Measurements from ENCODE around the gene MCUB.

The MCUB gene

DNA sequence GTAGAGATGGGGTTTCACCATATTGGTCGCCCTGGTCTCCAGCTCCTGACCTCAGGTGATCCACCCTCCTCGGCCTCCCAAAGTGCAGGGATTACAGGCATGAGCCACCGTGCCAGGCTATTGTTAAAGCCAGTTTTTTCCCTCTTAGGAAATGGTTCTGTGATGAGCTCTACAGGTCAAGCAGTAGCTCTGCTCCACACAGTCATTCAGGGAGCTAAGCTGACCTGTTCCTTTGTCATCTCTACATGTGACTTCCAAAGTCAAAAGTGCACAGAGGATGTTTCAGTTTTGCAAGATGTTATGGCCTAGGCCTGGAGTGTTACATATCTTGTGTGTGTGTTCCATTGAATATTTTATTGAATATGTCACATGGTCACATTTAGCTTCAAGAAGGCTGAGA, 11.4 kb downstream of the MCUB start:
- TF ChIP-seq GATA2 (IDR thresholded peaks at IDR 0.05; ENCODE audit: low read depth, low read length) (no peak), GATA3 (IDR thresholded peaks at IDR 0.05; ENCODE audit: low read depth, low read length) (no peak)

DNA sequence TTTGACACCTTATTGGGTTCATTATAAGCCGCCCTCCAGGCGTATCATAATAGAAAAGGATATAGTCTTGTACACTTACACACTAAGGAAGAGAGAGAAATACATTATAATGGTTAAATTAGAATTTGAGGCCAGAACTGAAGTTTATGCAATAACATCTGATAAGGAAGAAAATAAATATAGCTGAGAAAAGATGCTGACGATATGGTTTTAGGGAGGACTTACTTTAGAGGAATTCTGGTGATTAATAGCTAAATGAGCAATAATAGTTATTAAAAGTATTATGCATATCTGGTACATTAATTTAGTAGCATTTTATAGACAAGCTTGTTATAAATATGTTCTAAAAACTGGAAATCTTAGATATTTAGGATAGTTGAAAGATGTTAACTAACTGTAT, 12.1 kb downstream of the MCUB start:
- no peak for TF ChIP-seq GATA2 (IDR thresholded peaks at IDR 0.05; ENCODE audit: low read depth, low read length)
- no peak for TF ChIP-seq GATA3 (IDR thresholded peaks at IDR 0.05; ENCODE audit: low read depth, low read length)

DNA sequence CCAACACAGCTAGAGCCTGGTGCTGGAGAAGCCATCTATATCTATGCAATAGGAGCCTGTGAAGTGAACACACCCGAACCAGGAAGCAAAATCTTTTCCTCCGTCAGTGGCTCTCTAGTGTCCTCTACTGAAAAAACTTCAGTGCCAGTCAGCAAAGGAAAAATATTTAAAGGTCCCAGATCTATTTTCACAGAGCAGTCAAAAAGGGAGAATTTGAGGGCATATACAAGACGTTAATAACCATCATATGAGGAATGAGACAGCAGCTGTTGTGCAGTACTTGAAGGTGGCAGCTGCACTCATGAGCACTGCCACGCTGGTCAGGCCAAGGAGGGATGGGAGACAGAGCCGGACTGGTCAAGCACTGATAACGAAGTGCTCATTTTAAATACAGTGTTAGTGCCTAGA, 14.4 kb downstream of the MCUB start:
- TF ChIP-seq GATA2 (IDR thresholded peaks at IDR 0.05; ENCODE audit: low read depth, low read length) (no peak), GATA3 (IDR thresholded peaks at IDR 0.05; ENCODE audit: low read depth, low read length) (no peak)

DNA sequence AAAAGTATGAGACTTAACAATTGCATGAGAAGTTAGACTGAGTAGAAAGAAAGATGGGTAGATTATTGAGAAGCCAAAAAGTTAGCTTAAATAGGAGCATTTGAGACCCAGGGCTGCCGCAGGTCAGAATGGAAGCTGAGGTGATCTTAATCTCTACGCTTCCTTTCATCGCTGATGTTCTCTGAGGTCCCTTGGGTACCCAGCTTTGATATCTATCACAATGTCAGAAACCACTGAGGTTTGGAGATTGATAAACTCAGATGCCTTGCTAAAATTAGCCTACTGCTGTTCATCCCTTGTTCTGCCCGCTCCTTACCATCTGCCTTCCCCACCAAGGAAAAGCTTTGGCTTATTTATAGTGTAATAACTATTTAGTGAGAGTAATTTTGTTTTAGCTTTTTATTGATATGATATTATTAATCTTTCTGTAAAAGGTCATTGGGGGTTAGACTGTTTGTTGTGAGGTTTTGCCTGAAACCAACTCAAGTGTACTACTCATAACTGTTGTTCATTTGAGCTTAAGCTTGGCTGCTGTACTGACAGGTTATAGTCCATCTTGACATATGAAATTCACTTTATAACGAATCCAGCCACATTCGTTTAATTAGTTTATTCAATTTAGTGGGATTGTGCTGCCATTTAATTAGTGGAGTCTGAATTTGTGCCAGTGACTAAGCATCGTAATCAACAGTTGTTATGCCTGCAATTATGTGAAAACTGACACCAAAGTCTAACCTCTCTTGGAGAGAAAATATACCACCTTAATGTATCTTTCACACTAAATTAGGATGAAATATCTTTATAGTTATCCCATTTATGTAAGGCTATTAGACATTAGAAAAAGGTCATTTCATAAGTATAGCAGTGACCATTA, 15.1 kb downstream of the MCUB start:
- TF ChIP-seq GATA2 (IDR thresholded peaks at IDR 0.05; ENCODE audit: low read depth, low read length) (no peak), GATA3 (IDR thresholded peaks at IDR 0.05; ENCODE audit: low read depth, low read length) (no peak)

DNA sequence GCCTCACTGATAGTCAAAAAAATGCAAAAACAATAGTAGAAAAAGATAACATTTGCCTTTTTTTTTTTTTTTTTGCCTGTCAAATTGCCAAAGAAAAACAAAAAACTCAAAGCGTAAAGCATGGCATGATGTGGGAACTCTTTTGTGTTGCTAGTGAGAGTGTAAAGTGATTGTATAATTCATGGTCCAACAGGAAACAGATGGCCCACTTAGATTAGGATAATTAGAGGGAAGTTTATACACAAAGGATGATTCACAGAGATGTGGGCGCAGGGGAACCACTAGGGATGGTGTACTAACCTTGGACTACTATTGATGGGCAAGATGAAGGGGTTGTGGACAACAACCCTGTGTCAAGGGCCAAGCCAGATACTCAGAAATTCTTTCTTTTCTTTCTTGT, 16.4 kb downstream of the MCUB start:
- TF ChIP-seq GATA3 (IDR thresholded peaks at IDR 0.05; ENCODE audit: low read depth, low read length) (no peak), GATA2 (IDR thresholded peaks at IDR 0.05; ENCODE audit: low read depth, low read length) (no peak)

DNA sequence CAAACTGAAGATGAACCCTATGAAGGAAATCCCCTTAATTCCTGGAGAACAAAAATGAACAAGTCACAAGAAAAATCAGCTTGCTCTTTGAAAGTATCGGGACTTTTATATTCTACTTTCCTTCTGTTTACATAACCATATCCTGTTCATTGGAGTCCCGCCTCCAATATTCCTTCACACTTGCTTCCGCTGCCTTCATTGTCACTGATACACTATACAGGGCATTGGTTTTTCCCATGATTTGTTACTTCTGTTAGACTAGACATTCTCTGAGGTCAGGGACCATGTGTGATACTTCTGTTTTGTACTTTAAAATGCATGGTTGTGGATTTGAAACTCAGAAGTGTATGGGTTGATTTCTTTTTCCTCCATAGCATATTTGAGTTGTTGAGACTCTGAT, 18.8 kb downstream of the MCUB start:
- TF ChIP-seq GATA3 (IDR thresholded peaks at IDR 0.05; ENCODE audit: low read depth, low read length) = no peak
- TF ChIP-seq GATA2 (IDR thresholded peaks at IDR 0.05; ENCODE audit: low read depth, low read length) = no peak

DNA sequence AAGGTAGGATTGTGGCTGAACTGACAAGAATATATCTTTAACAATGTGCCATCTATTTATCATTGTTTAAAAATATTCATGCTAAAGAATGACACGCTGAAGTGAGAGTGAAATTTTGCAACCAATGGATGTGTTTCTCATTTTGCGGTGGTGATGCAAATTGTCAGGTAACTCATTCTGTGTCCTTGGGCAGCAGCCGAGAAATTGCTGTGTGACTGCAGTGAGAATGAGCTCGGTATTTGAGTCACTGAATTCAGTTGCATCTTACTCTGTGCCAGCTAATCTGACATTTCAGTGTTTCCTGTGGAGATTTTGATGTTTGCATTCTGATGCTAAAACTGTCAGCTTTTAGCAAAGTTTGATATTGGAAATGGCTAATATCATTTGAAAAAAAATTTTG, 28.1 kb downstream of the MCUB start:
- TF ChIP-seq GATA2 (IDR thresholded peaks at IDR 0.05; ENCODE audit: low read depth, low read length) (no peak), GATA3 (IDR thresholded peaks at IDR 0.05; ENCODE audit: low read depth, low read length) (no peak)

DNA sequence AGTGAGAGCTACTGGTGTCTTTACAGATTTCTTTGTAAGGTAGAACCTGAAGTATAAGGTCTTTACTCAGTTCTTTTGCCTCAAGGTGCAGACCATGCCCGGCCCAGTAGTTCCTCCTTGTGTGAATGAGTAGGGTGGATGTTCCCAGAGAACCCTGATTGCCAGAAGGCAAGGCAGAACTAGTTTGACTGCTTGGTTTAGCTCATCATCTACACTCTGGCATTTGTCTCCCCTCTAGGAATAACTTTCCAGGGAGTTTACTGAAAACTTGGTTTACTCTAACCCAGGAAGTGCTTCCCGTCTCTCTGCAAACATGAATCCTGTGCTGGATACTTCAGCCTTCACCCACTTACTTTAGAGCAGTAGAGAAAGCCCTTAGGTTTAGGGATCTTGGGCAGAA, 29.1 kb downstream of the MCUB start:
- TF ChIP-seq GATA3 (IDR thresholded peaks at IDR 0.05; ENCODE audit: low read depth, low read length) = no peak
- TF ChIP-seq GATA2 (IDR thresholded peaks at IDR 0.05; ENCODE audit: low read depth, low read length) = no peak

DNA sequence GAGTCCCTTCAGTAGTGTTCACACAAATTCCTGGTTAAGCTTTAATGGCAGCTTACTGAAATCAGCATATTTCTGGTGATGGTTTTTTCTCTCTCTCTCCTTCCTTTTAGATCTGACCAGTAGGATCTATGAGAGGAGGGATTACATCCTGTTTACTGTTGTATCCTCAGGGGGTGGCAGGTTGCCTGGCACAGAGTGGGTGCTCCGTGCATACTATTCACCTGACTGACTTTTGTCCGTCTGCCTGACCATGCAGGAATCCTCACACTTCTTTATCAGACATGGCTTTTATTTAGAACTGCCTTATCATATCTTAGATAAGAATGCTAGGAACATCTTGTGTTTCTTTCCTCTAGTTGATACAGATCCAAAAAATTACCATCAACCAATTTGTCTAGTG, 29.6 kb downstream of the MCUB start:
- TF ChIP-seq GATA2 (IDR thresholded peaks at IDR 0.05; ENCODE audit: low read depth, low read length) (no peak), GATA3 (IDR thresholded peaks at IDR 0.05; ENCODE audit: low read depth, low read length) (no peak)

DNA sequence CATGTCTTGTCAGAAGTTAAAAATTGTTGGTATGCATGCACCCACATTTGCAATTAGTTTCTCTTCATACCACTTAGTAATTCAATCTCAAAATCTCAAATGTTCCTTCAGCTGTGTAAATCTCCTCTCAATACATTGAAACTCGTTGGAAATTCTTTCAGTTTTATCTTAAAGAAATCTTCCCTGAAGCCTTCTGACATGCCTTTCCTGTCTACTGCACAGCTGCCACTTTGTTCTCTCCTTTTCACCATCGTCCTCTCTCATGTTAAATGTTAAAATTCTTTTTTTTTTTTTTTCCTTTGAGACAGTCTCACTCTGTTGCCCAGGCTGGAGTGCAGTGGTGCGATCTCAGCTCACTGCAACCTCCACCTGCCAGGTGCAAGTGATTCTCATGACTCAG, 30.9 kb downstream of the MCUB start:
- no peak for TF ChIP-seq GATA2 (IDR thresholded peaks at IDR 0.05; ENCODE audit: low read depth, low read length)
- no peak for TF ChIP-seq GATA3 (IDR thresholded peaks at IDR 0.05; ENCODE audit: low read depth, low read length)

DNA sequence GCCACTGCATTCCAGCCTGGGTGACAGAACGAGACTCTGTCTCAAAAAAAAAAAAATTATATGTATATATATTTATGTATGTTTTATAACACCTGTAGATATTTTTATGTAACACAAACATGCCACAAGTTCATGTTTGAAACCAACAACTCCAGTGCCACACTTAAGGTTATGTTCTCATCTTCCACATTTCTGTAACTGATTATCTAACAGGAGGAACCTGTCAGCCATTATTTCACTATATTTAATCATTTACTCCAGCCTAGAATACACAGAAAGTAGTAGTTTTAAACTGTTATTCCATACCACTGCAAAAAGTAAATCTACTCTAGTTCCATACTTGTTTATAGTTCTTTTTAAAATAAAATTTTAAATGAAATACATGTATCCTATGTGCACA, 32.3 kb downstream of the MCUB start:
- TF ChIP-seq GATA3 (IDR thresholded peaks at IDR 0.05; ENCODE audit: low read depth, low read length) (no peak), GATA2 (IDR thresholded peaks at IDR 0.05; ENCODE audit: low read depth, low read length) (no peak)

DNA sequence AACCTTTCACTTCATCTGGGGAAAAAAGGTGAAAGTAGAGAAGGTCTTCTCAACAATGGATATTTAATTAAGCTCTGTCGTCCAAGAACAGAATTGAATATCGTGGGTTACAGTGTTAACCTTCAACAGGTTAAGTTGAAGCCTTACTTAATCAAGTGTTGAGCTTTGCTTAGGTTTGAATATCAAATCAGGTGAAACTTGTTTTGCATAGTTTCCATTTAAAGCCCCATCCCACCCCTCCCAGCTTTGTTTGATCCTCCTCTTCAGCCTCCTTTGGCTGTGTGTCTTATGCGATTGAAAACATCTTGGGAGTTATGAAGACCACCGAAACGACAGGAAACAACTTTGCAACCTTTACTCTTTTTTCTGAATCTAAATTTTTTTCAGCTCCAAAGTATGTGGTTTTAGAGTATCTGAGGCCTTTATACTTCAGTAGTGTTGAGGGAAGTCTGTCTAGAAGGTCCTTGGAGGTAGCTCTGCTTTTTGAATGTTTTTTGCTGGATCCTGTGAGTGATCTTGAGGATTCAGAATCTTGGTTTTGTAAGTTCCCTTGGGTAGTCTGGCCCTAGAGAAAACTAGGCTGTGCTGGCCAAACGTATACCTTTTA, 39.1 kb downstream of the MCUB start:
- TF ChIP-seq GATA3 (IDR thresholded peaks at IDR 0.05; ENCODE audit: low read depth, low read length) (no peak), GATA2 (IDR thresholded peaks at IDR 0.05; ENCODE audit: low read depth, low read length) (no peak)

DNA sequence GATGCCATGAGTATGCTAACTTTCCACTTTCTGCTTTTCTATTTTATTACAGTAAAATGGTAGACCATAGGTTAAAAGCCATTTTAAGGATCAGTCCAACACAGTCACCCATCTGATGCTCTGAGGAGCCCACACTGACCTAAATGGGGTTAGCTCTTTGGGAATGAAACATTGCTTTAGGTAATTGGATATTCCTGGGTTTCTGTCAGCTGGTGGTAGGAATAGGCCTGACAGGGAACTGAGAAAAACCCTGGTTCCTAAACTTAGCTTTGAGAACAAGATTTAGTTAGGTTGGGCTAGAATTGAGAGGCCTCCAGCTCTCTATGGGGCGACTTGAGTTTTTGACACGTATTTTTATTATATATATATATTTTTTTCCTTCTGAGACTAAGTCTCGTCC, 40.4 kb downstream of the MCUB start:
- no peak for TF ChIP-seq GATA2 (IDR thresholded peaks at IDR 0.05; ENCODE audit: low read depth, low read length)
- no peak for TF ChIP-seq GATA3 (IDR thresholded peaks at IDR 0.05; ENCODE audit: low read depth, low read length)

DNA sequence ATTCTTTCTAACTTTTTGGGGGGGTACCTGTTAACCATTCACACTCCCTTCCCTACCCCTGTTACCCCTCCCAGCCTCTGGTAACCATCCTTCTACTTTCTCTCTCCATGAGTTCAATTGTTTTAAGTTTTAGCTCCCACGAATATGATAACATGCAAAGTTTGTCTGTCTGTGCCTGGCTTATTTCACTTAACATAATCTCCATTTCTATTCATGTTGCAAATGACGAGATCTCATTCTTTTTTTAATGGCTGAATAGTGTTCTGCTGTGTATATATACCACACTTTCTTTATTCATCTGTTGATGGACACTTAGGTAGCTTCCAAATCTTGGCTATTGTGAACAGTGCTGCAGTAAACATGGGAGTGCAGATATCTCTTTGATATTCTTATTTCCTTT, 41.3 kb downstream of the MCUB start:
- TF ChIP-seq GATA2 (IDR thresholded peaks at IDR 0.05; ENCODE audit: low read depth, low read length) = no peak
- no peak for TF ChIP-seq GATA3 (IDR thresholded peaks at IDR 0.05; ENCODE audit: low read depth, low read length)

DNA sequence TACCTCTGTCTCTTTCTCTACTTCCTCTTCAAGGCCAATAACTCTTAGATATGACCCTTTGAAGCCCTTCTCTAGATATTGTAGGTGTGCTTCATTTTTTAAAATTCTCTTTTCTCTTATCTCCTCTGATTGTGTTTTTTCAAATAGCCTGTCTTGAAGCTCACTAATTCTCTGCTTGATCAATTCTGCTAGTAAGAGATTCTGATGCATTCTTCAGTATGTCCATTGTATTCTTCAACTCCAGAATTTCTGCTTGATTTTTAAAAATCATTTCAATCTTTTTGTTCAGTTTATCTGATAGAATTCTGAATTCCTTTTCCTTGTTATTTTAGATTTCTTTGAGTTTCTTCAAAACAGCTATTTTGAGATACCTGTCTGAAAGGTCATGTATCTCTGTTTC, 47.9 kb downstream of the MCUB start:
- no peak for TF ChIP-seq GATA2 (IDR thresholded peaks at IDR 0.05; ENCODE audit: low read depth, low read length)
- no peak for TF ChIP-seq GATA3 (IDR thresholded peaks at IDR 0.05; ENCODE audit: low read depth, low read length)
